HG02610 (cell line): ENCODE measurements around the gene PML.
"Not testable (repeated sequence)": the region's sequence is repeated elsewhere in the genome, so short reads cannot be mapped to it uniquely, and the experiment has no call there.

ENCODE experiments used
- ATAC-seq: cut with Tn5 transposase; IDR thresholded peaks from one replicate; pipeline ENCODE4 v1.9.1; 2021; ENCODE audit warnings: mild to moderate bottlenecking, moderate library complexity; ENCODE audit not compliant: unreplicated experiment

Gene PML

DNA sequence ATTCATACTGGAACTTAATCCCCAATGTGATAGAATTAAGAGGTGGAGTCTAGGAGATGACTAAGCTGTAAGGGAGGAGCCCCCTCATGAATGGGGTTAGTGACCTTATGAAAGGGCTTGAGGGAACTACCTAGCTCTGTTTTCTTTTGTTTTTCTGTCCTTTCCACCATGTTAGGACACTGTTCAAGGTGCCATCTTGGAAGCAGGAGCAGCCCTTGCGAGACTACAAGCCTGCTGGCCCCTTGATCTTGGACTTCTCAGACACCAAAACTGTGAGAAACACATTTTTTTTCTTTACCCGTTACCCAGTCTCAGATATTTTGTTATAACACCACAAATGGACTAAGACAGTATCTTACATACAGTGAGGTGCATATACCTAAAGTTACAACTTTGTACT is 61.3 kb downstream of the PML start:
- no peak for ATAC-seq

- ATAC-seq, result not testable (repeated sequence)
Observed at GRCh38 chr15:74056330-74056729, 61.8 kb downstream of the PML start.

DNA sequence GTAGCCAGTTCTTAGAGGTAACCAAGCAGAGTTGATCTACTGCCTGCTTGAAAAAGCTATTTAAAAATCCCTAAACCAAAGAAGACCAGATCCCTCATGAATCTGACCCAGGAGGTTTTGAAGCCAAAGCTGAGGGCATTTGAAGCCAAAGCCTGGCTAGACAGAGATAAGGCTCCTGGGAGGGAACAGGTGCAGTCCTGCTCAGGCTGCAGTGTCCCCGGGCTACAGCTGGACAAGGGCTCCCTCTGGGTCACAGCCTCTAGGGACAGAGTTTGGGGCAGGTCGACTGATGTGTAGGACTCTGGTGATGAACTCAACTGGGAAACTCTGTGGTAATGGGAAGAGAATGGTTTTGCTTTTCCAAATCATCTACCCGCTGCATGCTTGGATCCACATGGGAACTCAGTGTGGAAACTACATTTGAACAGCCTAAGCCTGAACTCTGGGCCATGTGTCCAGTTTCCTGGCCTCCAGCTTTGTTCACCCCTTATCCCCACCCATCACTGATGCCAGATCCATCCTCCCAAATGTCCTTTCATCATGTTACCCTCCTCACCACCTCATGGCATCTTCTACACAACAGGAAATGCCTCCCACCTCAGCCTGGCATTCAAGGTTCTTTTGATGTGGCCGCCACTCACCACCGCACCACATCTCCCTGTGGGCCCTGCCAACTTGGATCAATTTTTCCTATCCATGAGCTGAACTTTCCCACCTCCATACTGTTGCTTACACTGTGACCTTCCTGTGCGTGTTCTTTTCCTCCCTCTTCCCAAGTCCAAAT is 64.7 kb downstream of the PML start:
- ATAC-seq, result not testable (repeated sequence)

- no peak for ATAC-seq
Observed at GRCh38 chr15:74060251-74060650, 65.7 kb downstream of the PML start.

DNA sequence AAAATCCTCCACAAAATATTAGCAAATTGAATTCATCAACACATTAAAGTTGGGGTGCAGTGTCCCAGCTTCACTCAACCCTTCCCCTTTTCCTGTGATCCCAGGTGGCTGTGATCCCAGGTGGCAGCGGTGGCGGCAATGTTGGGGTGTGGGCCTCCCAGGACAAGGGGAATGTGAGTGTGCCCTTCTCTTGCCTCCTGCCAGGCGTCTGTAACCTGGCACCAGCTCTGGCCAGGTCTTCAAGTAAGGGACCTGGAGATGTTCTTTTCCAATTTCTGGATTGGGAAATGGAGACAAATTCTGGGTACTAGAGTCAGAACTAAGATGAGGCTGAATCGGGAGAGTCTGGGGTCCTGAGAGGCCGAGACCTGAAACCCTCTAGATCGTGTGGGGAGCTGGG is 67.7 kb downstream of the PML start:
- no peak for ATAC-seq

DNA sequence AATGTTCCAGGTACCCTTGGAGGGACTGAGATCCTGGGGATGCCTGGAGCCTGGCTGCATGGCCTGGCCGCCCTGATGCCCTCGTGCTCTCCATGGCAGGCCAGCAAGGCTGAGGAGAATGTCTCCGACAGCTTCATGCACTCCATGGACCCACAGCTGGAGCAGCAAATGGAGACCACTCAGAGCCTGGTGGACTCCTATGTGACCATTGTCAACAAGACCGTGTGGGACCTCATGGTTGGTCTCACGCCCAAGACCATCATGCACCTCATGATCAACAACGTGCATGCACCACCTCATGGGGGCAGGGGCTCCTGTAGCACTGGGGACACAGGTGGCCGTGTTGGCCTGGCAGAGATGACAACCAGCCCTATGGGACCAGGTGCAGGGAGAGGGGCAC is 68.2 kb downstream of the PML start:
- no peak for ATAC-seq

DNA sequence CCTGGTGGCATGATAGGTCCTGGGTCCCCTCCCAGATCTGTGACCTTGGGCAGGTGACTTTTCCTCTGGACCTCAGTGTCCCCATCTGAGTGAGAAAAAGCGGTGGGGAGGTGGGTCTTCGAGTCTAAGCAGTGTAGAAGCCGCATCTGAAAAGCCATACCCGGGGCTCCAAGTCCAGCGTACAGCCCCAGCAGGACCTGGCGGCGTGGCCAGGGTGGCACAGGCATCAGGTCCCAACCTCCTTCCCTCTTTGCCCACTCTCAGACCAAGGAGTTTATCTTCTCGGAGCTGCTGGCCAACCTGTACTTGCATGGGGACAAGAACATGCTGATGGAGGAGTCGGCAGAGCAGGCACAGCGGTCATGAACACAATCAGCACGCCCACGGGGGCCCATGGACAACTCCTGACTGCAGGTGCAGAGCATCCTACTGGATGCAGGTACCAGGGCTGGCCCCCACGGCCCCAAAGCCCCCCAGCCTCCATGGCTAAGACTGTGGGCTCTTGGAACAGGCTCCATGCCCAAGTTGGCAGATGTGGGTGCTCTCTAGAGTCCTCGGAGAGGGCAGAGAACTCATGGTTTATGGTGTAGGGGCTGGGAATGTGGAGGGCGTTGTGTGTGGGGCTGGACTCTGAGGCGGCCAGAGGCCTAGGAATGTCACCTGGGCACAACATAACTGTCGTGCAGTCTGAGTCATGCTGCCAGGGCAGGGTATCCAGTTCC is 69.1 kb downstream of the PML start:
- ATAC-seq, result not testable (repeated sequence)

GRCh38 chr15:74064183-74064582 is 69.7 kb downstream of the PML start:
- not testable (repeated sequence) for ATAC-seq

DNA sequence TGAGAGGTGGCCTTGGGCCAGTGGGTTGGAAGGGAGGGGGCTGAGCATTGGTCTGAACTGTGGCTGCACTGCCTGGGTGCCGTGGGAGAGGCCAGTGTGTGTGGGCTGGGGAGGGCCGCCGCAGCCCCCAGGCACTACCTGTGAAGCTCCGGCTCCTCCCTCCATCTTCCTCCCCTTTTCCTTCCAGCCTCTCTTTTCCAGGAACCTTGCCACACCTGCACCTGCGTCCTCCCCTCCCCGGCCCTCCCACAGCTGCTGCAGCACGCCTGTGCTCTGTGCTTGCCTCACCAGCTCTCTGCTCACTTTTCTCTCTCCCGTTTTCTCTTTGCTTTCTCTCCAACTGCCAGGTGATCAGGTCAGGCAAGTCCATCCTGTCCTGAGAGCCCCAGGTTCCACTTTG is 70.3 kb downstream of the PML start:
- not testable (repeated sequence) for ATAC-seq

DNA sequence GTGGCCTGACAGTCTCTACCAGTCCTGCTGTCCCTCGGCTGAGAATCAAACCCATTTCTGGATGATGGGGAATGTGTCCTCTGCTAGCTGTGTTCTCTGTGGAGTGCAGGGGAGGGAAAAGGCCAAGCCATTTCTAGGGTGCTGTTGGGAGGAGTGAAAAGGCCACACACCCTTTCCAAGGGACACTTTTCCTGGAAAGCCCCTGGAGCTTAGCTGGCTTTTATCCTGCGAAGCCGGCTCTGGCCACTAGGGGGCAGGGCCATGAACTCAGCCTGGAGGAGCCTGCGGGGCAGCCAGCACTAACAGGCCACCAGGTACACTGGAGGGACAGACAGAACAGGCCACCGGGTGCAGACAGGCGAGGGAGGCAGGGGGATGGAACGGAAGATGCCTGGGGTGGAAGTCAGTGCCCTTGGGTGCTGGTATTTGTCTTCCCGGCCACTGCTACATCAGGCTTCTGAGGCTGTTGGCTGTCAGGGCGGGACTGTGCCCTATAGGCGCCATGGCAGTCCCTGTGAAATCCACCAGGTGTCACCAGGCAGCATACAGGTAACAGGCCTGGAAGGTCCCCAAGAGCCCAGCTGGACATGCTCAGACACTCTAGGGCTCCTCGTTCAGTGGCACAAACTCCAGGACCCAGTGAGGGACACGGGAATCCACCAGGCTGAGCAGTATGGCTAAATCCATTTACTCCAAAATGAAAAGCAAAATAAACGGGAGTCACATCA is 71.3 kb downstream of the PML start:
- ATAC-seq, result not testable (repeated sequence)

DNA sequence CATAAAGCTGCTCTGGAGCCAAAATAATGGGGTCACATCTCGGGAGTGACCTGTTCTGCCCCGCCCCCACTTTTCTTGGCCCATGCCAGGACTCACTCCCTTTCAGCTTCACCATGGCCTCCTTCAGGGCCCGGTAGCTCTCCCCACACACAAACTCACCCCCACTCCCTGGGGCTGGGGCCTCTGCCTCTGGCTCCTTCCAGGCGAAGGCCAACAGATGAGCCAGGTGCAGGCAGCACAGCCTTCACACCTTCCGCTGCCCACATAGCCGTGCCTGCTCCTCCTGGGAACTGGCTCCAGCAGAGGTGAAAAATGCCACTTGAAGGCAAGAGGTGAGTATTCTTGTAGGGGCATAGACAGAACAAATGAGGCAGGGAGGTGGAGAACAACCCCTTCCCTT is 77.1 kb downstream of the PML start:
- not testable (repeated sequence) for ATAC-seq

GRCh38 chr15:74072132-74072531 is 77.6 kb downstream of the PML start:
- not testable (repeated sequence) for ATAC-seq

DNA sequence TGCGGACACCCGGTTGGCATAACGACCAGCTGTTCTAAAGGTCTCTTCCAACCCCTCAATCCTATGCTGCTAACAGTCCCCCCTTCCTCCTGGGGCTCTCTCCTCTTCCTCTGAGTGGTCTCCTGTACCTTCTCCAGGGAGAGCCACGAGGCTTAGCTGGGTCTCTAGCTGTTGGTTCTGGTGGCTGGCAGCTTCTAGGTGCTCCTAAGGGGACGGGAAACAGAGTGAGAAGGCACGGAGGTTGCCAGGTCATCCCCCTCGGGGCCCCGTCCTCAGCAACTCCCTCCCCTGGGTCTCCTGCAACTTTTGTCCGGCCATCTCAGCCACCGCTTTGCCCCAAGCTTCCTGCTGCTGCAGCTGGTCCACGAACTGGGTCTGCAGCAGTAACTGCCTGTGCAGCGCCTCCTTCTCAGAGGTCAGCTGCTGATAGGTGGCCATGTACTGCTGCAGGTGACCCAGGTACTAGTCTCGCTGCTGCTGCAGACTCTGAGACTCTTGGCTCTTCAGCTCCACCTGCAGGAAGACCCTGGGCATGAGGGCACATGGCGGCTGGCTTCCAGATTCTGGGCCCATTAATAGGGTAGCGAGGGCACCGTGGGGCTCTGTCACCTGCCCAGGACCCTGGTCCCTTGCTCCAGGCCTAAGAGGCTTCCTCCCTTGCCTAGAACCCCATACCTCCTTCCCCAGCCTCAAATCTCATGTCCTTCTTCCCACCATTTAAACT is 78.3 kb downstream of the PML start:
- not testable (repeated sequence) for ATAC-seq

- not testable (repeated sequence) for ATAC-seq
Observed at GRCh38 chr15:74075781-74076180, 81.3 kb downstream of the PML start.

DNA sequence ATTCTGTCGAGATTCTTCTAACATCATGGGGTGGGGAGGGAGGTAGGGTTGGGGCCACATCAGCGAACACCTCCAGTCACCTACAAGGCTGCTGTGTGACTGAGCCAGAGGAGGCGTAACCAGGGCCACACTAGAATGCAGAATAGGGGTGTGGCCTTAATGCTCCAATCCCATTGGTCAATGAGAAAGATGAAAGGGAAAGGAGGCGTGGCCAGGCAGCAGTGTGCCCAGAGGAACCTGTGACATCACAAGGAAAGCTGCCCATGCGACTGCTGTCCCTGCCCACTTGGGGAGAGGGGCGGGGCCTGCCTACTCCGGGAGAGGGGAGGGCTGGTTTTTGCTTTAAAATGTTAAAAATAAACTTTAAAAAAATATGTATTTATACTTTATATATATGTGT is 87.9 kb downstream of the PML start, which contains the start of gene GOLGA6A:
Gene GOLGA6A, minus strand, starts transcription at position 101 of the 400 bp plus-strand sequence. Its CDS starts 41 bp downstream, at position 60.
- ATAC-seq, result not testable (repeated sequence)

DNA sequence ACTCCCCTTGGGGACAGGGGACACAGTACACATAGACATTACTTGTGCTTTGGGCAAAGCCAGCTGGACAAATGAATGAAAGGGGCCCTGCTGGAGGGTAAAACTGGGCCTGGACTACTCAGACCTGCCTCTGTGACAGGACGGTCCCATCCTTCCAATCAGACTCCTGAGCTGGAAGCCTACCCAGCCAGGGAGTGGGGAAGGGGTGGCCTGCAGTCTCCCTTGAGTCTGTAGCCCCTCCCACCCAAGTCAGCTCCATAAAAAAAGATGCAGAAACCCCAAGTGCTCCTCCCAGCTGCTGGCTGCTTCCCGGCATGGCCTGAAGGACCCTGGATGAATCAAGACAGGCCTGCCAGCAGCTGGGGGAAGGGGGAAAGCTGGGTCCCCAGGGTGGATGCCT is 100.1 kb downstream of the PML start:
- ATAC-seq, result not testable (repeated sequence)

- ATAC-seq, result not testable (repeated sequence)
Observed at GRCh38 chr15:74095610-74096009, 101.1 kb downstream of the PML start.

- not testable (repeated sequence) for ATAC-seq
Observed at GRCh38 chr15:74096753-74097474, 102.4 kb downstream of the PML start.
